ENCODE data around the gene SLC6A11.

The SLC6A11 gene

DNA sequence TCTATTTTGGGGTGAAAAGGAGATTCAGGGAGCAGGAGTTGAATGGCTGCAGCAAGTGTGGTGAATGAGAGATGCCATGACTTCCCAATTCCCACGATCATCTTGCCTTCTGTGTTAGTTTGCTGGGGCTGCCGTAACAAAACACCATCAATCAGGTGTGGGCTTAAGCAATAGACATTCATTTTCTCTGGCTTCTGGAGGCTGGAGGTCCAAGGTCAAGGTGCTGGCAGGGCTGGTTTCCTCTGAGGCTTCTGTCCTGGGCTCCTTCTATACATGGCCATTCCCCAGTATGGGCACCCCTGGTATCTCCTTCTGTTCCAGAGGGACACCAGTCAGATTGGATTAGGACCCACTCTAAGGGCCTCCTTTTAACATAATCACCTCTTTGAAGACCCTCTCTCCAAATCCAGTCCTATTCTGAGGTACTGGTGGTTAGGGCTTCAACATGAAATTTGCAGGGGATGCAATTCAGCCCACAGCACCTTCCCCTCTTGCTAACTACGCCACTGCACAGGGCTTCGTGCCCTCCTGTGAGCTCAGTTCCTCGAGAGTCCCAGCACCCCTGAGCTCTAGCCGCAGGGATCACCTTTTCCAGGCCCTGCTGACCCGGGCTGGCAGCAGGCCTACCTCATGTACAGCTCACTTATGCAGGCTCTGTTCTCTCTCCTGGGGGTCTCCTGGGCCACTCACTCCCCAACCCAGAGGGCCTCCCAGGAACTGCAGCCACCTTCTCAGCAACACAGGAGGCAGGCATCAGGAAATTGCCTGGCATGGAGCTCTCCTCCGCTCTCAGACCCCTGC, 37.3 kb upstream of the SLC6A11 start:
- Mint-ChIP-seq H3K36me3 (ENCODE audit: insufficient read depth) (no peaks in the 10 kb centered on the region), H3K4me3 (no peak overlapping the region), H3K27me3 (peaks cover 87% of the 10 kb centered on the region), H3K27ac (ENCODE audit: low read depth) (no peak overlapping the region), H3K9me3 (no peaks in the 10 kb centered on the region), H3K4me1 (no peaks in the 10 kb centered on the region)
- DNase-seq (ENCODE audit: low spot score in 2 of 2) (peak in 1 of 2 donors; percentile 1), ATAC-seq (replicated peaks; ENCODE audit: extremely low read depth, poor library complexity, severe bottlenecking) (no peak)

DNA sequence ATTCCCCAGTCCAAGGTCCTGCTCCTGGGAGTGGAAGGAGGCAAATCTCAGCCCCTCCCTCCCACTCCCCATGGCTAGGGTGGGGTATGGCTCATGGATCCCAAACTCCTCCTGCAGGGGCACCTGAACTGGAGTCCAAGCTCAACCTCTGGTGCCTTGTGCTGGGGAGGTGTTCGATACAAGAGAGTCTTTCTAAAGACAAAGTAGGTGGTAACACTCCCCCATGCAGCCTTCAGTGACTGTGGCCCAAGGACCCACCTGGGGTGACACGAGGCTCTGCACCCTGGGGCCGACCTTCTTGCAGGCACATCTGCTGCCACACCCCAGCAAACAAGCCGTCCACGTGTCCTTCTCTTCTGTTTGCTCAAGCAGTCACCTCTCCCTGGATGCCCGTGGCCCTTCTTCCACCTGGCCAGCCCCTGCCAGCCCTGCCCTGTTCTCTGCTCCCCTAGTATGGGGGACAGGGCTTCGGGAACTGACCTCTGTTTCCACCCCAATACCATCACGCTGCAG, 36.7 kb upstream of the SLC6A11 start:
- Mint-ChIP-seq H3K27ac (ENCODE audit: low read depth) (no peak overlapping the region), H3K9me3 (no peaks in the 10 kb centered on the region), H3K4me1 (no peaks in the 10 kb centered on the region), H3K4me3 (no peak overlapping the region), H3K36me3 (ENCODE audit: insufficient read depth) (no peaks in the 10 kb centered on the region), H3K27me3 (peaks cover 87% of the 10 kb centered on the region)
- ATAC-seq (replicated peaks; ENCODE audit: extremely low read depth, poor library complexity, severe bottlenecking) (no peak), DNase-seq (ENCODE audit: low spot score in 2 of 2) (peak in 1 of 2 donors; percentile 8)

DNA sequence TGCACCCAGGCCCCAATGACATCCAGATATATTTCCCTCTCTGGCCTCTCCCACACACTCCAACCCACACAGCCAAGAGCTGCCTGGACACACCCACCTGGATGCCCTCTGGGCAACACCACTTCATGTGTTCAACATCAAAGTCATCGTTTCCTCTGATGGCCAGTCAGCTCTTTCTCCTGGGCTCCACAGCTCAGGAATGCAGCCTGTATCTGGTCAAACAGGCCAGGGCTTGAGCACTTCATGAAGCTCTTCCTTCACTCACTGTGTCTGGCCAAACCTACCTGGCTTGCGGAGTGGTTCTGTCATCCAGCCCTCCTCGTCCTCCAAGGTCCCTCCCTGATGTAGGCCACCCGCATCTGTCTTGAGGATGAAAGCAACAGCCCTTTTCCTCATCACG, 35.8 kb upstream of the SLC6A11 start:
- no peak for ATAC-seq (replicated peaks; ENCODE audit: extremely low read depth, poor library complexity, severe bottlenecking)
- peaks cover 87% of the 10 kb centered on the region for H3K27me3 Mint-ChIP-seq
- DNase-seq (ENCODE audit: low spot score in 2 of 2) = peak in 1 of 2 donors; percentile 2

DNA sequence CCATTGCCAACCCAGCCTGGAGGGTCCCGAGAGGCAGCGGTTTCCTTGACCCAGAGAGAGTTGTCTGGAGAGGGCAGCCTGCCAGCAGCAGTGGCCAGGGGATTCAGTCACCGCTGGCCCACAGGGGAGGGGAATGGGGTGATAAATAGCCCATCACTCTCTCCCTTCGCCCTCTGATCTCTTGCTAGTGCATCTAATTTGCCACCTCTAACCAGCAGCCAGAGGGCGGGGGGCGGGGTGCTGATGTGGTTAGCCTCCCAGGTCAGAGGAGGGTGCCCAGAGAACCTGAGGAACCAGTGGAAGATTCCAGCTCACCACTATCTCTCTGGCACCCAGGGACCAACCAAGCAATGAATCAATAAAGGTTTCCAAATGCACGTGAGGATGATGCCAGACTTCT, 35.1 kb upstream of the SLC6A11 start:
- Mint-ChIP-seq H3K9me3 (no peaks in the 10 kb centered on the region), H3K4me1 (no peaks in the 10 kb centered on the region)

More for the DNA sequence above, 35.8 kb upstream of the SLC6A11 start:
- no peak overlapping the region for H3K27ac Mint-ChIP-seq (ENCODE audit: low read depth)
- no peak overlapping the region for H3K4me3 Mint-ChIP-seq
- no peaks in the 10 kb centered on the region for H3K36me3 Mint-ChIP-seq (ENCODE audit: insufficient read depth)
- no peaks in the 10 kb centered on the region for H3K4me1 Mint-ChIP-seq
- no peaks in the 10 kb centered on the region for H3K9me3 Mint-ChIP-seq

DNA sequence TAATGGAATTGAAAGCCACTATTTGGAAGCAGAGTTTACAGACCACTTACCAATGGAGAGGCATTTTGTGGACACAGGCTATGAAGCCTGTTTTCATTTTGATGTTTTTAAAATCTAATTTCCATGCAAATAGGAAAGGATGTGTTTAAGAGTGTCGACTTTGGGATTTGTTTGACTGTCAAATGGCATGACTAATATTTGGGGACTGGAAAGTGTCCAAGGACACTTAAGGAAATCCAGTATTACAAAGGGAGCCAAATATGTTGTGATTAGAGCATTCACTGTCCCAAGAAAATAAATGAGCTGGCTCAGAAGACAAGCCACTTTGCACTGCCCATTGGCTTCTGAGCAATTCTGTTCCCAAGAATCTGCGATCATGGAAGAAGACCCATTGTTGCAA, 34.0 kb upstream of the SLC6A11 start:
- H3K4me3 Mint-ChIP-seq = no peak overlapping the region
- DNase-seq (ENCODE audit: low spot score in 2 of 2) = no peak
- no peak for ATAC-seq (replicated peaks; ENCODE audit: extremely low read depth, poor library complexity, severe bottlenecking)
- peaks cover 71% of the 10 kb centered on the region for H3K27me3 Mint-ChIP-seq
- no peaks in the 10 kb centered on the region for H3K36me3 Mint-ChIP-seq (ENCODE audit: insufficient read depth)
- no peaks in the 10 kb centered on the region for H3K9me3 Mint-ChIP-seq
- H3K27ac Mint-ChIP-seq (ENCODE audit: low read depth) = no peak overlapping the region
- H3K4me1 Mint-ChIP-seq = no peaks in the 10 kb centered on the region

More for the DNA sequence above, 35.1 kb upstream of the SLC6A11 start:
- Mint-ChIP-seq H3K27ac (ENCODE audit: low read depth) (no peak overlapping the region), H3K27me3 (peaks cover 81% of the 10 kb centered on the region), H3K36me3 (ENCODE audit: insufficient read depth) (no peaks in the 10 kb centered on the region), H3K4me3 (no peak overlapping the region)
- no peak for DNase-seq (ENCODE audit: low spot score in 2 of 2)
- ATAC-seq (replicated peaks; ENCODE audit: extremely low read depth, poor library complexity, severe bottlenecking) = no peak

- no peaks in the 10 kb centered on the region for H3K36me3 Mint-ChIP-seq (ENCODE audit: insufficient read depth)
- no peaks in the 10 kb centered on the region for H3K4me1 Mint-ChIP-seq
- H3K27ac Mint-ChIP-seq (ENCODE audit: low read depth) = no peak overlapping the region
- no peak for ATAC-seq (replicated peaks; ENCODE audit: extremely low read depth, poor library complexity, severe bottlenecking)
- no peaks in the 10 kb centered on the region for H3K9me3 Mint-ChIP-seq
- DNase-seq (ENCODE audit: low spot score in 2 of 2) = peak in 1 of 2 donors; percentile 9
- H3K27me3 Mint-ChIP-seq = peaks cover 65% of the 10 kb centered on the region
- H3K4me3 Mint-ChIP-seq = no peak overlapping the region
These were observed 32.4 kb upstream of the SLC6A11 start for GRCh38 chr3:10783360-10784351.

GRCh38 chr3:10786640-10787039, 29.4 kb upstream of the SLC6A11 start:
- DNase-seq (ENCODE audit: low spot score in 2 of 2) (no peak), ATAC-seq (replicated peaks; ENCODE audit: extremely low read depth, poor library complexity, severe bottlenecking) (no peak)
- H3K36me3 Mint-ChIP-seq (ENCODE audit: insufficient read depth) = no peaks in the 10 kb centered on the region
- no peaks in the 10 kb centered on the region for H3K9me3 Mint-ChIP-seq
- no peaks in the 10 kb centered on the region for H3K4me1 Mint-ChIP-seq
- H3K4me3 Mint-ChIP-seq = no peak overlapping the region
- peaks cover 64% of the 10 kb centered on the region for H3K27me3 Mint-ChIP-seq
- H3K27ac Mint-ChIP-seq (ENCODE audit: low read depth) = no peak overlapping the region

DNA sequence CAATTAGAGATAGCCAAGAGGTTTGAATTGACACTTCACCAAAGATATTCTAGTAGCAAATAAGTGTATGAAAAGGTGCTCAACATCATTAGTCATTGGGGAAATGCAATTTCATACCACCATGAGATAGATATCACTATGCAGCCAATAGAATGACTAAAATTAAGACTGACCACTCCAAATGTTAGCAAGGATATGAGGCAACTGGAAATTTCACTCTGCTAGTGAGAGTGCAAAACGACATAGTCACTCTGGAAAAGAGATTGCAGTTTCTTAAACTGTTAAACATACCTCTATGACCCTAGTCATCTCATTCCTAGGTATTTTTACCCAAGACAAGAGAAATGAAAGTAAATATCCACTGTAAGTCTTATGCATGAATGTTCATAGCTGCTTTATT, 27.6 kb upstream of the SLC6A11 start:
- H3K36me3 Mint-ChIP-seq (ENCODE audit: insufficient read depth) = no peaks in the 10 kb centered on the region
- H3K27me3 Mint-ChIP-seq = peaks cover 68% of the 10 kb centered on the region
- DNase-seq (ENCODE audit: low spot score in 2 of 2) (no peak), ATAC-seq (replicated peaks; ENCODE audit: extremely low read depth, poor library complexity, severe bottlenecking) (no peak)
- H3K4me1 Mint-ChIP-seq = no peaks in the 10 kb centered on the region
- no peak overlapping the region for H3K27ac Mint-ChIP-seq (ENCODE audit: low read depth)
- no peaks in the 10 kb centered on the region for H3K9me3 Mint-ChIP-seq
- H3K4me3 Mint-ChIP-seq = no peak overlapping the region

- no peak overlapping the region for H3K4me3 Mint-ChIP-seq
- DNase-seq (ENCODE audit: low spot score in 2 of 2) (no peak), ATAC-seq (replicated peaks; ENCODE audit: extremely low read depth, poor library complexity, severe bottlenecking) (no peak)
- no peak overlapping the region for H3K27ac Mint-ChIP-seq (ENCODE audit: low read depth)
- H3K4me1 Mint-ChIP-seq = no peaks in the 10 kb centered on the region
- H3K9me3 Mint-ChIP-seq = no peaks in the 10 kb centered on the region
- peaks cover 65% of the 10 kb centered on the region for H3K27me3 Mint-ChIP-seq
- no peaks in the 10 kb centered on the region for H3K36me3 Mint-ChIP-seq (ENCODE audit: insufficient read depth)
These were observed 25.3 kb upstream of the SLC6A11 start for GRCh38 chr3:10790713-10791112.

DNA sequence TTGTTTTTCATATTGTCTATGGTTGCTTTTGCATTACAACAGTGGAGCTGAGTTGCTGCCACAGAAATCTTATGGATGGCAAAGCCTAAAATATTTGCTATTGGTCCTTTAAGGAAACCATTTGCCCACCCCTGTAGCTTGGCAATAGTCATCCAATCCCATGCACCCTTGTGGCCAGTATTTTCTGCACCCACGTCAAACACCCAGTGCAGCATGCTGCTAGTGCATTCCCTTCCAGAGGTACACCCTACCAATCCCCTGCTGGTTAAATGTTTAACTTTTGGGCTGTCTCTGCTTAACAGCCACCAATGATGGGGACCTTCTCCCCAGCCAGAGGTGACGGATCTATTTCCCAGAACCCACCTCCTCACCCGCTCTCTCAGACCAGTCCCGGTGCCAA, 23.8 kb upstream of the SLC6A11 start:
- H3K9me3 Mint-ChIP-seq = no peaks in the 10 kb centered on the region
- no peaks in the 10 kb centered on the region for H3K4me1 Mint-ChIP-seq
- no peak overlapping the region for H3K27ac Mint-ChIP-seq (ENCODE audit: low read depth)
- H3K36me3 Mint-ChIP-seq (ENCODE audit: insufficient read depth) = no peaks in the 10 kb centered on the region
- H3K27me3 Mint-ChIP-seq = peaks cover 80% of the 10 kb centered on the region
- ATAC-seq (replicated peaks; ENCODE audit: extremely low read depth, poor library complexity, severe bottlenecking) = no peak
- H3K4me3 Mint-ChIP-seq = no peak overlapping the region
- DNase-seq (ENCODE audit: low spot score in 2 of 2) = no peak

- no peak for ATAC-seq (replicated peaks; ENCODE audit: extremely low read depth, poor library complexity, severe bottlenecking)
- Mint-ChIP-seq H3K4me1 (no peaks in the 10 kb centered on the region), H3K9me3 (no peaks in the 10 kb centered on the region), H3K27ac (ENCODE audit: low read depth) (no peak overlapping the region), H3K27me3 (peaks cover 72% of the 10 kb centered on the region), H3K36me3 (ENCODE audit: insufficient read depth) (no peaks in the 10 kb centered on the region), H3K4me3 (no peak overlapping the region)
- DNase-seq (ENCODE audit: low spot score in 2 of 2) = no peak
These were observed 17.2 kb upstream of the SLC6A11 start for GRCh38 chr3:10798600-10799367.

DNA sequence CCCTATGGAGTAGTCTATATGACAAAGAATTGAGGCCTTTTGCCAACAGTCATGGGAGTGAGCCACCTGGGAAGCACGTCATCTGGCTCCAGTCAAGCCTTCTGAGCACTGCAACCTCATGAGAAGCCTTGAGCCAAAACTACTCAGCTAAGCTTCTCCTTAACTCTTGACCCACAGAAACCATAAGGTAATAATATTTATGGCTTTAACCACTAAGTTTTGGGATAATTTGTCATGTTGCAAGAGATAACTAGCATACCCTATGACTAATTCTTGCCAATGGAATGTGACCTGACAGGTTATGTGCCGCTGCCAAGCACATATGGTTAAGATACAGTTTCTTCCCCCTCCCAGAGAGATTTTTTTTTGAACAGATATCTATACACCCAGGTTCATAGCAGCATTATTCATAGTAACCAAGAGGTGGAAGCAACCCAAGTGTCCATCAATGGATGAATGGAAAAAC, 11.8 kb upstream of the SLC6A11 start:
- no peaks in the 10 kb centered on the region for H3K4me1 Mint-ChIP-seq
- H3K4me3 Mint-ChIP-seq = no peak overlapping the region
- ATAC-seq (replicated peaks; ENCODE audit: extremely low read depth, poor library complexity, severe bottlenecking) = no peak
- no peaks in the 10 kb centered on the region for H3K36me3 Mint-ChIP-seq (ENCODE audit: insufficient read depth)
- no peaks in the 10 kb centered on the region for H3K9me3 Mint-ChIP-seq
- H3K27me3 Mint-ChIP-seq = peaks cover 41% of the 10 kb centered on the region
- no peak overlapping the region for H3K27ac Mint-ChIP-seq (ENCODE audit: low read depth)
- no peak for DNase-seq (ENCODE audit: low spot score in 2 of 2)
